Glomerular visceral epithelial cell (primary cell): ENCODE data around the gene SETD1B.

Experiments
- DNase-seq: peaks from one replicate; pipeline ENCODE4 v3.0.0-alpha.2; 2016; ENCODE audit errors: extremely low spot score

SETD1B gene

GRCh38 chr12:121780429-121780828 lies 23.4 kb upstream of the SETD1B start:
- no peak for DNase-seq

DNA sequence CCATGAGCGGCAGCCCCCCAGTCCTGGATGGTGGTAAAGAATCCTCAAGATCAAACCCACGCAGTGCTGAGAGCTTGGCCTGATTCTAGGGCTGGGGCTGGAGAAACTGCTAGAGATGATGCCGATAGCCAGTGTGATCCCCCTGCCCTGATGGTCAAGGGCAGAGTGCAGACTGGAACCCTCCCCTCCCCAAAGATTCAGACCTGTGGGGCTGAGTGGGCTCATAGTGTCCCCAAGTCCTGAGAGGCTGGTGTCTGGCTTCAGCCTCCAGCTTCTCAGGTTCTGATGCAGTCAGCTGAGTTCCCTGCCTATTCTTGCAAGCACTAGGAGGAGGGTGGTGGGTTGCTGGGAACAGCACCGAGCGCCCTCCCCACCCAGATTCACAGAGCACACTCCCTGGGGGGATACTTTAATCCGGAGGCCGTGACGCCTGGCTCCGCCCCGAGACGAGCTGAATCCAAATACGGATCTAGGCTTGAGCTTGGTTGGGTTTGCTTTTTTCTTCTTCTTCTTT lies 22.3 kb upstream of the SETD1B start:
- no peak for DNase-seq

- DNase-seq = peak; percentile 48
Observed at GRCh38 chr12:121781998-121782979, 21.5 kb upstream of the SETD1B start.

- peak; percentile 71 for DNase-seq
Observed at GRCh38 chr12:121783766-121784165, 20.0 kb upstream of the SETD1B start.

GRCh38 chr12:121784460-121784859 lies 19.3 kb upstream of the SETD1B start:
- peak; percentile 90 for DNase-seq

DNA sequence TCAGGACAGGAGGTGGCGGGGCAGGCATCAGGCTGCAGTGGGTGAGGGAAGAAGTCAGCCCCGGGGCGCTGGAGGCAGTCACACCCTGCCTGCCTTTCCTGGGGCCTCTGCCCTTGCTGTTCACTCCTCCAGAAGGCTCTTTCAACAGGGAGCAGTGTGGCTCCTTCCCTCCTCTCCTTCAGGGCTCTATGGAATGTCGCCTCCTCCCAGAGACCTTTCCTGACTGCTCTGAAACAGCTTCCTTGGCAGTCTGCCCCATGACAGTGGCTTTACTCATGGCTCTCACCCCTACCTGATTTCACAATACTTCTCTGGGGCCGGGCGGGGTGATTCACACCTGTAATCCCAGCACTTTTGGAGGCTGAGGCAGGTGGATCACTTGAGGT lies 17.4 kb upstream of the SETD1B start:
- peak; percentile 95 for DNase-seq

DNA sequence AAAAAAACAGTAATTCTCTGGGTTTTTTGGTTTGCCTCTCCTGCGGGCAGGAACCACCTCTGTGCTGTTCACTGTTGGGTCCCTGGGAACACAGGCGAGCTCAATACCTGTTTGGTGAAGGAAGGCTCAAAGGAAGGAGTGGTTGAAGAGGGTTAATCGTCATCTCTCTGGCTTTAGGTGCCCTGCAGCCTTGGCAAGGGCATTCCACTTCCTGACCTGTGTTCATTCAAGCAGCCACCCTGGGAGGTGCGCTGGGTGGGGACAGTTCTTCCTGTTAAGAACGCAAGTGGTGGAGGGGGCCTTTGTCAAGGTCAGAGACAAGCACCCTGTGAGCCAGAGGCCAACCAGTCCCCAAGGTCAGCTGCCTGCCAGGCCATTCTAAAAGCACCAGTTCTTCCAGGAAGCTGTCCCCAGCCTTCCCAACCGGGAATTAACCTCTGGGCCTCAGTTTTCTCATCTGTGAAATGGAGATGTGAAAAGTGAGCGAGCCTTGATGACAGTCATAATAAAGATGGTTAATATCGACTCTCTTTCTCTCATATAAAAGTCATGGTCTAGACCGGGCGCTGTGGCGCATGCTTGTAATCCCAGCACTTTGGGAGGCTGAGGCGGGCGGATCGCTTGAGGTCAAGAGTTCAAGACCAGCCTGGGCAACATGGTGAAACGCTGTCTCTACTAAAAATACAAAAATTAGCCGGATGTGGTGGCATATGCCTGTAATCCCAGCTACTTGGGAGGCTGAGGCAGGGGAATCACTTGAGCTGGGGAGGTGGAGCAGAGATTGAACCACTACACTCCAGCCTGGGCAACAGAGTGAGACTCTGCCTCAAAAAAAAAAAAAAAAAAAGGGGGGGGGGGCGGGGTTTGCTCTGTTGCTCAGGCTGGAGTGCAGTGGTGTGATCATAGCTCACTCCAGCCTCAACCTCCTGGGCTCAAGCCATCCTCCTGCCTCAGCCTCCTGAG lies 16.5 kb upstream of the SETD1B start:
- no peak for DNase-seq

DNA sequence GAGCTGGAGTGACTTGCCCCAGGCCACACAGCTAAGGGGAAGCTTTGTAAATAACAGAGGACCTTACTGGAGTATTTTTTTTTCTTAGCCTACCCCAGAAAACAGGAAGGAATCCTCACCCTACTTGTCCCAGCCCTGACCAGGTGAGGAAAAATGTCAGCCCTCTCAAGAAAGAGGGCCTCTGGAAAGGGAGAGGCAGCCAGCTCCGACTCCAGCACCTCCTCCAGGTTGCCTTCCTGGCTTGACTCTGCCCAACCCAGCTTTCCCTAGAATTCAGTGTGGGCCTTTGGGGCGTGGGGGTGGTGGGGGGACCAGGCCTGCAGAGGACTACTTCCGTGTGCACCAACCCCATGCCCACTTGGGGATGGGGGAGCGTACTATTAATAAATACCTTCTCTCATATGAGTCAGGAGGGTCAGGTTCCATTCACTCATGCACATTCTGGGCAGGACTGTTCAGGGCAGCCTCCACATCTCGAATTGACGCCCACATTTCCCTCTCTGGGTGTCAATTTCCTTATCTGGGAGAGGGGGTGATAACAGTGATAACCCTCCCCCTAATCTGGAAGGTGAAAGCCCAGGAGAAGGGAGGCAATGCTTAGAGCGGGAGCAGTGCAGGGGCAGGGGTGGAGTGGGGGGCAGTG lies 15.5 kb upstream of the SETD1B start:
- peak; percentile 50 for DNase-seq

DNA sequence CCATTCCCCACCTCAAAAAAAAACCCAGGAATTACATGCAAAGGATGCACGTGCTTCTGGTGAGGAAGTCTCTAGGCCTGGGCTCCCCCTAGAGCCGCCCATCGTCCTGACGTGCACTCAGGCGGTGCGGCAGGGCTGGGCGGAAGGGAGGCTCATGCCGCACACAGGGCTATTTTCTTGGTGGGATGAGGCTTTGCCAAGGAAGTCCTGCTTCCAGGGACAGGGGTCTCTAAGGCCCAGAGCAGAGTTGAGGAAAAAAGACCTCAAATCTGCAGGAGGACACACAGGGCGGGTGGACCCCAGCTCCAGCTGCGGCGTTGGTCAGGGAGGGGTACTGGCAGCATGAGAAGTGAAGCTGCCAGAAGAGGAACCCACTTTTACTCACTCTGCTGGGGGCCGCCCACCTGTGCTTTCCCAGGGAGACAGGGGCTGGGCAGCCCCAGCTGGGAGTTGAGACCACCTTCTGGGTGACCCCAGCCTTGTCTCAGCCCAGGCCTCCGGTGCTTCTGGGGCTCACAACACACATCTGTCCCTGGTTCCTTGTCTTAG lies 14.5 kb upstream of the SETD1B start:
- DNase-seq = no peak

- peak; percentile 88 for DNase-seq
Observed at GRCh38 chr12:121789800-121790728, 13.7 kb upstream of the SETD1B start.

DNA sequence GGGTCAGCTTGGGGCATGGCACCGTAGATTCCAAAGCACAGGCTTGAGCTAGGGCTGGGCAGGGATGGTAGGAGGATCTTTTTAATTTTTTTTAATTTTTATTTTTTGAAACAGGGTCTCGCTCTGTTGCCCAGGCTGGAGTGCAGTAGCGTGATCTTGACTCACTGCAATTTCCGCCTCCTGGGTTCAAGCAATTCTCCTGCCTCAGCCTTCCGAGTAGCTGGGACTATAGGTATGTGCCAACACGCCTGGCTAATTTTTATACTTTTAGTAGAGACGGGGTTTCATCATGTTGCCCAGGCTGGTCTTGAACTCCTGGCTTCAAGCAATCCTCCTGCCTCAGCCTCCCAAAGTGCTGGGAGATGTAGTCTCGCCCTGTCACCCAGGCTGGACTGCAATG lies 13.0 kb upstream of the SETD1B start:
- DNase-seq = peak; percentile 29

DNA sequence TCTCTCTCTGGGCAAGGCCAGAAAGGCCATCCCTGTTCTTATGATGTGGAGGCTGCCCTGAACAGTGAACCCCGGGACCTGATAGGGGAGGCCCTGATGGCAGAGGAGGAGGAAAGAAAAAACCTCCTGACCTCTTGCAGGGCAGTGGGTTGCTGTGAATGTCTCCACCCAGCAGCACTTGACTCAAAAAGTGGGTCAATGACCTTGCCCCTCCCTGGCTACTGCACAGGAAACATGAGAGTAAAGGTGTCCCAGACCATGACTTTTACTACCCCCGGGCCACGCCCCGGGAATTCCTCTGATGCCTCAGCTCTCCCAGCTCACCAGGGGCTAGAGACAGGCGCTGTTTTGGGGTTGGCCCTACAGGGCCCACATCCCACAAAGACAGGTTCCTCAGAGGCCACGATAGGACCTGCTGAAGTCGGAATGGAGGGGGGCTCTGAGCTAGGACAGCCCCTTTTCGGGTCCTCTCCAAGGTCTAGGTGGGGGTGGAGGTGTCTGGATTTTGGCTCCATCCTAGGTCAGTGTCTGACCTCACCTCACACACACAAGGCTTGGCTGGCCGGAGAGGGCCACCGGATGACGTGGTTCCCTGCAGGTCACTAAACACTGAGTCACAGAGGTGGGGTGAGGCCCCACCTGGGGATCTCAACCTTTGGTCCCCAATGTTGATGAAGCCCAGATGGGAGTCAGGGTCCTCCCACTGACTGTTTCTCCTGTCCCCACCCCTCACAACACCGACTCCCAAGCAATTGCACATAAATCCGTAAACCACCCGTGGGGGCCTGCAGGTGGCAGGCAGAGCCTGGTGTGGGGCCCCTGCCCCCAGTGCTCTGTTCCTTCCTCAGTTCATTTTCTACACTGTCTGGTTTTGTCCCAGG lies 11.9 kb upstream of the SETD1B start:
- DNase-seq = peak; percentile 63

DNA sequence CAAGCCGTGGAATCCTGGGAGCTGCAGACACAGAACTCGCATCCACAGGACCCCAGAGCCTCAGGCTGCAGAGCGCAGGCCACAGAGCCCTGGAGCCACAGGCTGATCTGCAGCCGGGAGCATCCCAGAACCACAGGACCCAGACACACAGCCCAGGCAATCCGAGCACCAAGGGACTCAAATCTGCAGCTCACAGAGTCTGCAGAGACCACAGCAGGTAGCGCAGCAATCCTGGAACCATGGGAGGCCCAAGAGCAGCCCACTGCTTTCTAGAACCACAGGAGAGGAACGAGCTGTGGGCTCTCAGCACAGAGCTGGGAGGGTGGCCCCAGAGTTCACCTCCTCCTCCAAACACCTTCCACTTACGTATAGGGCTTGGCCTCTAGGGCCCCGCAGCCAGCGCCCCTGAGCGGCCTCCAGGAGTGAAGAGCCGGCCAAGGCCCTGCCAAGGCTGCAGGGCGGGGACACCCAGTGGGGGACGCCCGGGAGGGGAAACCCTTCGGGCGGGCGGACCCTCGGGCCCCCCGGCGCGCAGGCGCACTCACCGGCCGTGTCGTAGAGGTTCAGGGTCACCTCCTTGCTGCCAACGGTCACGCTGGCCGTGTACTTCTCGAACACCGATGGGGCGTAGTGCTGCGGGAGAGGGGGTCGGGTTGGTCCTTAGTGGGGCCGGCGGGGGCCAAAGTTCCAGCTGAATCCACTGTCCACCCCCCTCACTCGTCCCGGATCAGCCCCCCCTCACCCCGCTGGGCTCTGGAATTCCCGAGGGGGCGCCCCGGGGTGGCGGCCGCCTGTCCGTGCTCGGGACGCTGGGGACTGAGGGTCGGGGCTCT lies 11.0 kb upstream of the SETD1B start:
- no peak for DNase-seq

DNA sequence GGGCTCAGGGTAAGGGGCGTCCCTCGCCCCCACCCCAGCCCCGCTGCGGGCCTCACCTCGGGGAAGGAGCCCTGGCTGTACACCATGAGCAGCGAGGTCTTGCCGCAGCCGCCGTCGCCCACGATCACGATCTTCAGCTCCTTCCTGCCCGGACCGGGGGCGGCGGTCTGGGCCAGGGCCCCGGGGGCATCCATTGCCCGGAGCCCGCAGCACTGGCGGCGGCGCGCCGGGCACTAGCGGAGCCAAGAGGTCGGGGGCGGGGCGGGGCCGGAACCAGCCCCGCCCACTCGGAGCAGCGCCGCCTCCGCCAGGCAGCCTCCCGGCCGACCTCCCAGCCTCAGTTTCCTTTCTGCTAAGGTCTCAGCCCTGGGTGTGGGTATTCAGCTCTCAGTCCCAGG lies 10.4 kb upstream of the SETD1B start, which contains the start of gene RHOF:
Gene RHOF (minus strand): TSS at position 249 of the 398 bp plus-strand sequence. CDS start 55 bp downstream, at position 194.
- DNase-seq = peak; percentile 41

- DNase-seq = peak; percentile 93
Observed at GRCh38 chr12:121793838-121794533, 9.8 kb upstream of the SETD1B start.

DNA sequence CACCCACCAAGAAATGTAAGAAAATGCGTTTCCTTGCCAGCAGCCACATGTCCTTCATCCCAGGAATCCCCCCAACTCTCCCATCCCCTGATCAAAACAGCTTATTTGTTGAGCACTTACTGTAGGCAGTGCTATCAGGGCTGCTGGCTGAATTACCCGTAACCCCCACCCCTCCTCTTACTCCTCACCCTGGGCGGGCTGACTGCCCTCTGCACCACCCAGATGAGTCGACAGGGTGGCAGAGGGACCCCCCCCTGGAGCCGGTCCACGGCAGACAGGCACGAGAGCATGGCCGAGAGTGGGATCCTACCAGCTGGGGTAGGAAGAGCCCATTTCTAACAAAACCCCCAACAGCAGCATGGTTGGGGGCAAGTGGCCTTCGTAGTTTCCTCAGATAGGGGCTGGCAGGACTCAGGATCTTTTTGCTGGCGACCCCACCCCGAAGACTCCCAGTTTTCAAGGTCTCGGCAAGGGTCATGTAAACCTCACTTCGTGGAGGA lies 9.2 kb upstream of the SETD1B start:
- peak; percentile 53 for DNase-seq
